GM12878 (cell line): ENCODE results near the gene CYB5RL. TPM values are rescaled to one million over a fixed set of nuclear protein-coding genes. Genes with fewer than 3 reads are reported as not detected.

Source experiments
- ATAC-seq: fragments of 200-7000 bp; cut with Tn5 transposase; 3 replicates; pipeline ENCODE4 v1.9.1; 2020; ENCODE audit warnings: mild to moderate bottlenecking, moderate library complexity
- BruUV-seq: library from RNA; stranded (reverse); fragments of 400-500 nt; replicated peaks from 2 replicates; lab custom pipeline; 2021; lab: Mats Ljungman, UMichigan
- CTCF ChIA-PET: fragments of 300-600 bp; sonication (Branson Sonifier 250); formaldehyde crosslinking; extraction: SDS; loops from one replicate; lab custom pipeline; 2021; ENCODE audit warnings: inconsistent platforms; lab: Yijun Ruan, JAX
- POLR2A ChIA-PET: fragments of 350-600 bp; formaldehyde crosslinking; extraction: SDS; loops from one replicate; lab custom pipeline; 2021; ENCODE audit warnings: inconsistent platforms; lab: Charles Lee
- RAD21 ChIA-PET: fragments of 300-600 bp; sonication (Branson Sonifier 250); formaldehyde crosslinking; loops from one replicate; lab custom pipeline; 2023; ENCODE audit warnings: antibody characterized with exemption; ENCODE audit not compliant: unreplicated experiment; lab: Charles Lee
- SMC1A ChIA-PET: fragments of 300-600 bp; sonication (Branson Sonifier 250); formaldehyde crosslinking; loops from one replicate; lab custom pipeline; 2023; ENCODE audit not compliant: unreplicated experiment, uncharacterized antibody; lab: Charles Lee
- DNase-seq: peaks from one replicate; pipeline ENCODE4 v3.0.0-alpha.2; 2011; ENCODE audit warnings: low read depth, low spot score
- FAIRE-seq: peaks from 3 replicates; lab custom pipeline; 2011; peaks lifted over from hg19 to GRCh38; lab: Jason Lieb, UNC
- H2AFZ ChIP-seq: 2 replicates; pipeline ENCODE4 v1.6.0; 2011; ENCODE audit warnings: low read depth, low read length, control low read depth; ENCODE audit not compliant: control insufficient read depth
- H3K27ac ChIP-seq: 2 replicates; pipeline ENCODE4 v1.5.1; 2011; ENCODE audit warnings: control low read depth; ENCODE audit not compliant: control insufficient read depth, insufficient read depth
- H3K27me3 ChIP-seq, 2 experiments: replicated peaks in 1 of 2; 2 replicates each; pipeline versions ENCODE4 v1.6.0 to v1.6.1; 2011; ENCODE audit warnings: low read length in 1 of 2; ENCODE audit not compliant: control insufficient read depth in 2 of 2, insufficient read depth in 2 of 2
- H3K36me3 ChIP-seq, 2 experiments: 2 replicates each; pipeline ENCODE4 v1.5.1; 2011; ENCODE audit warnings: low read length in 1 of 2; ENCODE audit not compliant: control insufficient read depth in 2 of 2, insufficient read depth in 2 of 2
- H3K4me1 ChIP-seq: 2 replicates; pipeline ENCODE4 v1.6.1; 2011; ENCODE audit warnings: mild to moderate bottlenecking, low read length, moderate library complexity, mixed read lengths; ENCODE audit not compliant: control insufficient read depth, insufficient read depth
- H3K4me2 ChIP-seq: 2 replicates; pipeline ENCODE4 v1.6.0; 2011; ENCODE audit warnings: control low read depth; ENCODE audit not compliant: control insufficient read depth, insufficient read depth
- H3K4me3 ChIP-seq: fragments of 200-600 bp; sonication (generic); 2 replicates; pipeline ENCODE4 v1.5.1; 2016
- H3K79me2 ChIP-seq: 2 replicates; pipeline ENCODE4 v1.6.0; 2011; ENCODE audit warnings: low read length; ENCODE audit not compliant: control insufficient read depth, insufficient read depth
- H3K9ac ChIP-seq: 2 replicates; pipeline ENCODE4 v1.8.0; 2011; ENCODE audit warnings: low read length, control low read depth, mixed read lengths; ENCODE audit not compliant: control insufficient read depth, insufficient read depth
- H3K9me3 ChIP-seq: replicated peaks from 3 replicates; pipeline ENCODE4 v1.5.1; 2011; ENCODE audit warnings: mild to moderate bottlenecking, low read length; ENCODE audit not compliant: control insufficient read depth, insufficient read depth
- H4K20me1 ChIP-seq: 2 replicates; pipeline ENCODE4 v1.6.0; 2011; ENCODE audit not compliant: control insufficient read depth, insufficient read depth
- BCL3 ChIP-seq: IDR thresholded peaks from 2 replicates; pipeline ENCODE4 v1.6.1; 2011; ENCODE audit warnings: borderline replicate concordance, low read depth, mild to moderate bottlenecking, moderate library complexity, low read length; ENCODE audit not compliant: insufficient read depth, poor library complexity, severe bottlenecking
- BMI1 ChIP-seq: fragments of 450-650 bp; IDR thresholded peaks from 2 replicates; pipeline ENCODE4 v1.6.1; 2016; ENCODE audit warnings: mild to moderate bottlenecking, moderate library complexity, borderline replicate concordance
- CHD4 ChIP-seq: fragments of 200-600 bp; sonication (generic); IDR thresholded peaks from 2 replicates; pipeline ENCODE4 v1.6.1; 2016; ENCODE audit warnings: mild to moderate bottlenecking
- CUX1 ChIP-seq: IDR thresholded peaks from 2 replicates; pipeline ENCODE4 v1.6.1; 2012; ENCODE audit warnings: improper control_type of control experiment, low read depth, low read length; ENCODE audit not compliant: insufficient replicate concordance
- HDAC2 ChIP-seq: fragments of 200-600 bp; sonication (generic); IDR thresholded peaks from 2 replicates; pipeline ENCODE4 v1.6.1; 2017
- HDGF ChIP-seq: fragments of 450-650 bp; IDR thresholded peaks from 2 replicates; pipeline ENCODE4 v1.6.1; 2016; ENCODE audit warnings: antibody characterized with exemption
- PML ChIP-seq: IDR thresholded peaks from 2 replicates; pipeline ENCODE4 v1.6.1; 2012; ENCODE audit warnings: low read length, inconsistent platforms
- REST ChIP-seq: IDR thresholded peaks from 2 replicates; pipeline ENCODE4 v1.6.1; 2012; ENCODE audit warnings: mild to moderate bottlenecking, low read depth, low read length
- SRF ChIP-seq, 2 experiments: IDR thresholded peaks; 2 replicates each; pipeline ENCODE4 v1.6.1; 2011; ENCODE audit warnings: low read depth in 2 of 2, low read length in 2 of 2, mild to moderate bottlenecking in 1 of 2, moderate library complexity in 1 of 2
- WRNIP1 ChIP-seq: IDR thresholded peaks from 2 replicates; pipeline ENCODE4 v1.6.1; 2011; ENCODE audit warnings: low read depth, low read length, improper control_type of control experiment, borderline replicate concordance
- ZNF274 ChIP-seq: IDR thresholded peaks from one replicate; pipeline ENCODE4 v1.8.0; 2011; ENCODE audit not compliant: insufficient read length, insufficient read depth
- WGBS: methylation state at CpG from one replicate; pipeline ENCODE4 v1.1.6; 2016; ENCODE audit warnings: low lambda C conversion rate; ENCODE audit not compliant: insufficient replicate concordance, insufficient coverage; ENCODE audit errors: missing lambda C conversion rate; 5-methylcytosine and 5-hydroxymethylcytosine counted together
- in situ Hi-C: fragments of 300-500 bp; cut with MboI; formaldehyde crosslinking; loops from 9 replicates; pipeline ENCODE4 v1.14.3; 2018; ENCODE audit warnings: mixed read lengths
- intact Hi-C: fragments of 100-400 bp; cut with micrococcal nuclease; formaldehyde crosslinking; loops from one replicate; pipeline ENCODE4 v1.14.2; 2022; ENCODE audit not compliant: unreplicated experiment
- polyA plus RNA-seq, 11 experiments: library from polyadenylated mRNA; depleted of rRNA in 4 of 11; unstranded in 6 of 11; stranded (reverse) in 5 of 11; fragments of >200 nt; fragmentation: Nextera tagmentation in 4 of 11; fragmentation: Illumina TruSeq in 1 of 11; extraction: Ambion mirVana in 4 of 11; extraction: Trizol in 1 of 11; gene quantifications; 1 replicate in 1 of 11; 2 replicates in 10 of 11; pipeline versions ENCODE4 v1.2.1 to v1.2.3, GENCODE V29; 2011 to 2016; ENCODE audit warnings: inconsistent platforms in 2 of 11, missing spikeins in 2 of 11, low read depth in 1 of 11
- total RNA-seq, 4 experiments: library from RNA; depleted of rRNA in 3 of 4; stranded (reverse); fragments of >200 nt in 3 of 4; fragmentation: Illumina TruSeq in 1 of 4; extraction: Trizol in 1 of 4; gene quantifications; 2 replicates each; pipeline versions ENCODE4 v1.2.1 to v1.2.3, GENCODE V29; 2013 to 2021

The CYB5RL gene
- total and polyA plus RNA-seq, 10 of the 15 experiments (the other 5 are each of a cell fraction or from before 2014, with no cell fraction given), result 3.1 to 8.7 (median 7.2) TPM

GRCh38 chr1:54173681-54174080 is 26.1 kb downstream of the CYB5RL start (continued):
- TF ChIP-seq CUX1 (no peak), ZNF274 (no peak), PML (no peak)

GRCh38 chr1:54172614-54173599 is 26.9 kb downstream of the CYB5RL start:
- no peaks in the 10 kb centered on the region for H3K27me3 ChIP-seq
- H3K9me3 ChIP-seq, result no peaks in the 10 kb centered on the region
- H3K27ac ChIP-seq, result no peak overlapping the region
- in situ Hi-C loops (no loop called here), intact Hi-C loops (no loop called here)
- no peaks in the 10 kb centered on the region for H4K20me1 ChIP-seq
- no peak overlapping the region for H3K9ac ChIP-seq
- H3K4me3 ChIP-seq, result no peak overlapping the region
- H3K79me2 ChIP-seq, result no peaks in the 10 kb centered on the region
- CTCF ChIA-PET, result interaction anchor here (1.6 kb wide), 1 partner anchor 9 kb away, joined by 4 read pairs; no protein-coding TSS in a partner anchor
- 95% methylated on average over 10 of the region's 10 CpGs for WGBS
- FAIRE-seq, result no peak
- H3K36me3 ChIP-seq, result no peaks in the 10 kb centered on the region
- POLR2A ChIA-PET, result no interaction called here
- no peaks in the 10 kb centered on the region for H3K4me1 ChIP-seq
- no TSS peak for BruUV-seq
- no peak overlapping the region for H2AFZ ChIP-seq
- SMC1A ChIA-PET, result interaction anchor here (1.0 kb wide), 1 partner anchor 9 kb away, joined by 3 read pairs; no protein-coding TSS in a partner anchor
- H3K4me2 ChIP-seq, result no peak overlapping the region
- RAD21 ChIA-PET, result no interaction called here
- DNase-seq, result no peak
- no peak for ATAC-seq
- TF ChIP-seq REST (no peak), BCL3 (no peak), BMI1 (no peak), HDAC2 (no peak), CHD4 (no peak), WRNIP1 (no peak), HDGF (no peak), SRF (IDR thresholded peaks at IDR 0.05; ENCODE audit: low read depth in 2 of 2, low read length in 2 of 2) (no peak)
